Prostate gland (tissue), 2 donors: ENCODE measurements around the gene MBOAT2.

Source experiments
- CTCF ChIP-seq, 4 experiments: fragments of 200-600 bp in 2 of 4; fragments of 450-650 bp in 2 of 4; sonication (generic) in 2 of 4; IDR thresholded peaks; 1 replicate in 3 of 4; 2 replicates in 1 of 4; pipeline ENCODE4 v1.5.1; 2016 to 2019; ENCODE audit warnings: antibody characterized with exemption in 4 of 4, mild to moderate bottlenecking in 2 of 4, moderate library complexity in 2 of 4
- POLR2AphosphoS5 ChIP-seq: sonication (generic); formaldehyde crosslinking; IDR thresholded peaks from one replicate; pipeline ENCODE4 v1.6.1; 2017; ENCODE audit warnings: antibody characterized with exemption

GRCh38 chr2:8886202-8886518 is 117.3 kb downstream of the MBOAT2 start:
- TF ChIP-seq CTCF (IDR thresholded peaks at IDR 0.05), result no peak
- TF ChIP-seq POLR2AphosphoS5, result no peak
